Hepatocyte (in vitro differentiated cells): ENCODE results near the gene BACH2. TPM values are rescaled to one million over a fixed set of nuclear protein-coding genes. Genes with fewer than 3 reads are reported as not detected.

Experiments
- DNase-seq: peaks from one replicate; pipeline ENCODE4 v3.0.0-alpha.2; 2016; ENCODE audit warnings: low spot score
- H2AFZ ChIP-seq: fragments of 200-600 bp; sonication (generic); 2 replicates; pipeline ENCODE4 v1.6.0; 2016; ENCODE audit warnings: antibody characterized with exemption, mild to moderate bottlenecking
- H3K27ac ChIP-seq: fragments of 200-600 bp; sonication (generic); 2 replicates; pipeline ENCODE4 v1.5.1; 2016; ENCODE audit warnings: mild to moderate bottlenecking
- H3K27me3 ChIP-seq: fragments of 200-600 bp; sonication (generic); 2 replicates; pipeline ENCODE4 v1.6.1; 2016
- H3K36me3 ChIP-seq: fragments of 200-600 bp; sonication (generic); replicated peaks from 2 replicates; pipeline ENCODE4 v1.5.1; 2016; ENCODE audit warnings: low read depth; ENCODE audit not compliant: insufficient read depth
- H3K4me1 ChIP-seq: fragments of 200-600 bp; sonication (generic); 2 replicates; pipeline ENCODE4 v1.5.1; 2016; ENCODE audit warnings: mild to moderate bottlenecking, moderate library complexity; ENCODE audit not compliant: insufficient read depth
- H3K4me2 ChIP-seq: fragments of 200-600 bp; sonication (generic); 2 replicates; pipeline ENCODE4 v1.6.0; 2016
- H3K4me3 ChIP-seq: fragments of 200-600 bp; sonication (generic); 2 replicates; pipeline ENCODE4 v1.5.1; 2016; ENCODE audit warnings: mild to moderate bottlenecking
- H3K79me2 ChIP-seq: fragments of 200-600 bp; sonication (generic); 2 replicates; pipeline ENCODE4 v1.6.0; 2017; ENCODE audit warnings: mild to moderate bottlenecking
- H3K9me2 ChIP-seq: fragments of 200-600 bp; sonication (generic); replicated peaks from 2 replicates; pipeline ENCODE4 v1.6.0; 2017; ENCODE audit warnings: mild to moderate bottlenecking; ENCODE audit not compliant: insufficient read depth
- H3K9me3 ChIP-seq: fragments of 200-600 bp; sonication (generic); 2 replicates; pipeline ENCODE4 v1.5.1; 2016; ENCODE audit warnings: low read depth, mild to moderate bottlenecking
- H4K20me1 ChIP-seq: fragments of 200-600 bp; sonication (generic); 2 replicates; pipeline ENCODE4 v1.6.0; 2016; ENCODE audit warnings: mild to moderate bottlenecking; ENCODE audit not compliant: insufficient read depth, poor library complexity, severe bottlenecking
- CTCF ChIP-seq: fragments of 200-600 bp; sonication (generic); IDR thresholded peaks from 2 replicates; pipeline ENCODE4 v1.5.1; 2016; ENCODE audit warnings: antibody characterized with exemption, mild to moderate bottlenecking; ENCODE audit not compliant: poor library complexity
- EZH2 ChIP-seq: fragments of 200-600 bp; sonication (generic); IDR thresholded peaks from 2 replicates; pipeline ENCODE4 v1.6.1; 2016; ENCODE audit warnings: antibody characterized with exemption, mild to moderate bottlenecking, borderline replicate concordance
- EZH2phosphoT487 ChIP-seq: fragments of 200-600 bp; sonication (generic); IDR thresholded peaks from one replicate; pipeline ENCODE4 v1.6.1; 2018; ENCODE audit warnings: antibody characterized with exemption, mild to moderate bottlenecking, low read depth, moderate library complexity; ENCODE audit not compliant: unreplicated experiment, severe bottlenecking
- WGBS: methylation state at CpG from one replicate; pipeline ENCODE4 v1.1.6; 2016; ENCODE audit warnings: low lambda C conversion rate; ENCODE audit errors: missing lambda C conversion rate; 5-methylcytosine and 5-hydroxymethylcytosine counted together
- polyA plus RNA-seq: library from polyadenylated mRNA; unstranded; fragments of >200 nt; fragmentation: Nextera tagmentation; extraction: Ambion mirVana; gene quantifications from 2 replicates; pipeline ENCODE4 v1.2.1, GENCODE V29; 2016
- total RNA-seq: library from RNA; depleted of rRNA; stranded (reverse); fragments of >200 nt; gene quantifications from 2 replicates; pipeline ENCODE4 v1.2.3, GENCODE V29; 2014

Gene BACH2
- total and polyA plus RNA-seq, 2 experiments from 2014 or later, result 2.3 to 2.6 TPM

GRCh38 chr6:90241229-90241880, 55.3 kb downstream of the BACH2 start:
- H4K20me1 ChIP-seq, result no peaks in the 10 kb centered on the region
- peaks cover 19% of the 10 kb centered on the region for H3K4me1 ChIP-seq
- no peak overlapping the region for H2AFZ ChIP-seq
- TF ChIP-seq EZH2phosphoT487, result no peak
- no peak for TF ChIP-seq EZH2
- TF ChIP-seq CTCF, result no peak
- no peak overlapping the region for H3K4me2 ChIP-seq
- WGBS, result 87% methylated on average over 3 of the region's 3 CpGs
- no peaks in the 10 kb centered on the region for H3K9me3 ChIP-seq
- DNase-seq, result no peak
- no peaks in the 10 kb centered on the region for H3K79me2 ChIP-seq
- no peaks in the 10 kb centered on the region for H3K27me3 ChIP-seq
- no peak overlapping the region for H3K27ac ChIP-seq
- no peaks in the 10 kb centered on the region for H3K9me2 ChIP-seq
- H3K4me3 ChIP-seq, result no peak overlapping the region
- no peaks in the 10 kb centered on the region for H3K36me3 ChIP-seq

DNA sequence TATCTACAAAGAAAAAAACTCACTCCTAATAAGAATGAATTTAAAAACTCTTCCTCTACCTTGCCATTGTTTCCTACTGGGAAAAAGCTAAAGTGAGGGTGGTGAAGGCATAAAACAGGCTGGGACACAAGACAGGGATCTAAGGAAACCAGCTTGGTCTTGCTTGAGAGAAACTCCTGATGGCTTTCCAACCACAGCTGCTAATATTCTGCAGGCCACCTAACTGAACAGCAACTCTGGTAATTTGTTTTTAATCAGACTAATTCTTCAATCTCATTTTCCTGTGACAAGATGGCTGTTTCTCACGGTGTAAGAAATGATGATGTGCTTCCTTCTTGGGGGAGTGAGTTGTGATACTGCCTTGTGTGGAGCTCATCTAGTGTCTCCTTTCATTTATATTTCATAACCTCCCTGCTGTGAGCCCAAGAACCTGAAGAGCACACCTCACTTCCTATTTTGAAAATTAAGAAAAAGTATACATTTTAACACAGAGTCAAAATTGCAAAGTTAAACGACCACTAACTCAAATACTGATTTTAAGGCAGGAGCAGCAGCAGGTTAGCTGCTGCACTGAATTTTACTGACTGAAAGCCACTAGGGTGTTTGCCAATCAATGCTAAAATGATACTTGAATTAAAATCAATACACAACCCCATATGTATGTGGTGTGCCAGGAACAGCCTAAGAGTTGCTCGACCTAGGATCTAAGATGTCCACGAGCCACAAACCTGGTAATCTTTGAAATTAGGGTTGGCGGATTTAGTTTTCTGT, 58.0 kb downstream of the BACH2 start:
- Histone ChIP-seq H3K79me2 (no peaks in the 10 kb centered on the region), H3K4me2 (peak overlapping the region; percentile 46), H3K9me3 (no peaks in the 10 kb centered on the region), H4K20me1 (no peaks in the 10 kb centered on the region), H3K9me2 (no peaks in the 10 kb centered on the region), H2AFZ (no peak overlapping the region), H3K4me1 (peaks cover 19% of the 10 kb centered on the region), H3K27ac (peak overlapping the region; percentile 56), H3K36me3 (no peaks in the 10 kb centered on the region), H3K4me3 (no peak overlapping the region), H3K27me3 (no peaks in the 10 kb centered on the region)
- TF ChIP-seq EZH2 (no peak), CTCF (no peak), EZH2phosphoT487 (no peak)
- 49% methylated on average over 5 of the region's 5 CpGs for WGBS
- no peak for DNase-seq

DNA sequence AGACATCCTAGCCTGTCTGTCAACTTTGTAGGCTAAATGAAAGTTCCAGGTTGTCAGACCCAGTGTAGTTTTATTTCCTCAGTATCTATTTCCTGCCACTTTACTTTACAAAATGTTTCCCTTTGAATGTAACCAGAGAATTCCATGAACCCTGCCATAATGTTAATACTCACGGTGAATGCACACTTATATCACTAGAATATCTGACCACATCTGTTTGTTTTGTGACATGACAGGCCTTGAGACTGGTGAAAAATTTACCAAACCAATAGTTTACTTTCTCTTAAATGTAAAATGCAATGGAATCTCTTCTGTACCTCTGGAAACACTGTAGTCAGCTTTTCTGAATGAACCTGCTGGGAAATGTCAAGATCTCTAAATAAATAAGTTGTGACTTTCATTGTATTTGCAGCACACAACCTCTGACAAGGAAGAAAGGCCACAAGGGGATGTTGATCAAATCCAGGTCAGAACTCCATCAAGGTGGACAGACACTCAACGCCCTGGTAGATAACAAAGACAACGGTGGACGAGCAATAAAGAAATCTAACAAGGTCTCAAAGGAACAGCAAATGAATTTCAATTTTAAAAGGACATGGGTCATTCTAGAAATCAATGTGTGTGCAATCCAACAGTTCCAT, 59.2 kb downstream of the BACH2 start:
- Histone ChIP-seq H3K36me3 (no peaks in the 10 kb centered on the region), H2AFZ (no peak overlapping the region), H3K27me3 (no peaks in the 10 kb centered on the region), H3K27ac (peak overlapping the region; percentile 26), H3K9me2 (no peaks in the 10 kb centered on the region), H3K4me2 (no peak overlapping the region), H3K79me2 (no peaks in the 10 kb centered on the region), H4K20me1 (no peaks in the 10 kb centered on the region), H3K9me3 (no peaks in the 10 kb centered on the region), H3K4me3 (no peak overlapping the region), H3K4me1 (peaks cover 19% of the 10 kb centered on the region)
- 42% methylated on average over 4 of the region's 4 CpGs for WGBS
- TF ChIP-seq CTCF (no peak), EZH2 (no peak), EZH2phosphoT487 (no peak)
- no peak for DNase-seq
